Measurements from ENCODE around the gene FBL.
"Not testable (repeated sequence)": the region's sequence is repeated elsewhere in the genome, so short reads cannot be mapped to it uniquely, and the experiment has no call there.

The FBL gene

GRCh38 chr19:39876486-39876885 lies 30.3 kb upstream of the FBL start:
- not testable (repeated sequence) for DNase-seq (ENCODE audit: low read depth in 2 of 2)

- DNase-seq (ENCODE audit: low read depth in 2 of 2), result not testable (repeated sequence)
Measured at GRCh38 chr19:39875401-39875864, 29.3 kb upstream of the FBL start.

DNA sequence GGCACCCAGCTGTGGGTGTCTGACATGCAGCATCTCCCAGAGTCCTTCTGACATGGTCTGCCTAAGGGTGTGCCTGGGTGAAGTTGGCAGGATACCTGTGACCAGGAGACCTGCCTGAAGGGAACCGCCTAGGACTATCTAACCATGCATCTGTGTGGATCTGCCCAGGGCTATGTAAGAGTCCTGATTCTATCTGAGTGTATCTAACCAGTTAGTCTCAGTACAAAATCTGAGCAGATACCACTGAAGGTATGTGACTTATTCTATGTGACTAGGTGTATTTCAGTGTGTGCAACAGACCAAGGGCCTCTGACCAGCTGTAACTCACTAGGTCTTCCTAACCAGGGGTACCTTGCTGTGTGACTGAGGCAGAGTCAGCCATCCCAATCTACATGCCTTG lies 28.2 kb upstream of the FBL start:
- DNase-seq (ENCODE audit: low read depth in 2 of 2), result no peak

DNA sequence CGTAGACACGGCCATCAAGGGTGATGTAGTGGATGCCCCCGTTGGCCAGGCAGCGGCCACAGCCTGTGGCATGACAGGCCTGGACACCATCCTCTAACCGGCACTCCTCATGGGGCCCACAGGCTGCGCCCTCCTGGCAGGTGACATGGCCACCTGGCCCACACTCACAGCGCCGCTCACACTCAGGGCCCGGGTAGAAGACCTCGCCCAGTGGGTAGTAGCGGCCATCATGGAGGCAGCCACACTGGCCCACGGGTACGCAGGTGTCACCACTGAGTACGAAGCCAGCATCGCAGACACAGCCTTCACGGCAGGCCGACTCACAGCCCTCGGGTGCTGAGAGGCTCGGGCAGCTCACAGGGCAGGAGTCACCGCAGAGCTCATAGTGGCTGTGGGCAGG lies 27.2 kb upstream of the FBL start:
- DNase-seq (ENCODE audit: low read depth in 2 of 2), result no peak

DNA sequence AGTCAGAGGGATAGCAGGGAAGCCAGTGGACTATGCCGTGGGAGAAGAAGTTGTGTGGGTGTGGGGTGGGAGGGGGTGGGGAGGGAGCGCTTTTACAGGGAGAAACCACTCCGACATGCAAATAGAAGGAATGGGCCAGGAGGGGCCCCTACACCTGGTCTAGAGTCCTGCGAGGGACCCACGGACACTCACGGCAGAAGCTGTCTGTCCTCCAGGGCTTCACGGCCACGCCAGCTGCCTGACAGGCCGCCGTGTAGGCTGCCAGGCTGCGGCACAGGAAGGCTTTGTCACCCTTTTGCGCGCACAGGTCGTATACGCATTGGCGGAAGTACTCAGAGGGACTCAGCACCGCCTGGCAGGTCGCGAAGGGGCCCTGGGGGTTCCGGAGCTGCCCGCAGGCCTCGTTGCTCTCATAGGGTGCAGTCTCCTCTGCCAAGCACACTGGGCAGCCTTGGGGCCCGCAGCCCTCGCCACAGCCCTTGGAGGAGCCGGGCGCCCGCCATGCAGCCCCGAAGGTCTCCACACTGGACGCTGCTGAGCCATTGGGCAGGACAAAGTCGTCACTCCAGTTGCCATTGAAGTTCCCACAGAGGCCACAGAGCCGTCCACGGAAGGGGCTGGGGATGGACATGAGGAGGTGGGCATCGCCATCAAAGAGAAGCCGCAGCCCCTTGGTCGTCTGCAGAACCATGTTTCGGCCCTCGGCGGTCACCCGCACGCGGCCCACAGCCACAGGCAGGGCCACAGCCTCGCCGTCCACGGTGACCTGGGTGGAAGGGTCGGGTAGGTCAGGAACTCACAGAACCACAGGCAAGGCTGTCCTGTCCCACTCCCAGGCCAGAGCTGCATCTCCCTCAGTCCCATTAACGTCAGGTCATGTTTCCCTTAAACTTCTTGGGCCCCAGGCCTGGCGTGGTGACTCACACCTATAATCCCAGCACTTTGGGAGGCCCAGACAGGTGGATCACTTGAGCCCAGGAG lies 26.0 kb upstream of the FBL start:
- no peak for DNase-seq (ENCODE audit: low read depth in 2 of 2)

GRCh38 chr19:39871362-39871761 lies 25.2 kb upstream of the FBL start:
- DNase-seq (ENCODE audit: low read depth in 2 of 2), result no peak

GRCh38 chr19:39870171-39870971 lies 24.2 kb upstream of the FBL start:
- no peak for DNase-seq (ENCODE audit: low read depth in 2 of 2)

GRCh38 chr19:39867952-39868351 lies 21.8 kb upstream of the FBL start:
- no peak for DNase-seq (ENCODE audit: low read depth in 2 of 2)

DNA sequence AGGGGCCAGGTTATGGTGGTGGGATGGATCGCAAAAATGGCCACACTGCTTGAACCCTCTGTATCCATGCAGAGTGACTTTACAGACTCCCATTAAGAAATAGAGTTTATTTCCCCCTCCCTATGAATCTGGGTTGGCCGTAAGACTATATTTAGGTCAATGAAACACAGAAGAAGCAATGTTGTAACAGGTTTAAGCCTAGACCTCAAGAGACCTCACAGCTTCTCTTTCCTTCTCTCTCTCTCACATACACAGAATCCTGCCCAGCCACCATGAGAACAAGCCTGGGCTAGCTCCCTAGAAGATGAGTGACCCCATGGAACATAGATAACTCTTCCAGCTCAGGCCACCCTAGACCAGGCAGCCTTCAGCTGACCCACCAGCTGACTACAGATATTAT lies 21.0 kb upstream of the FBL start:
- no peak for DNase-seq (ENCODE audit: low read depth in 2 of 2)

- no peak for DNase-seq (ENCODE audit: low read depth in 2 of 2)
Measured at GRCh38 chr19:39865953-39866352, 19.8 kb upstream of the FBL start.

- DNase-seq (ENCODE audit: low read depth in 2 of 2), result no peak
Measured at GRCh38 chr19:39865186-39865585, 19.0 kb upstream of the FBL start.

- no peak for DNase-seq (ENCODE audit: low read depth in 2 of 2)
Measured at GRCh38 chr19:39864118-39864517, 17.9 kb upstream of the FBL start.

- no peak for DNase-seq (ENCODE audit: low read depth in 2 of 2)
Measured at GRCh38 chr19:39858541-39858940, 12.4 kb upstream of the FBL start.

GRCh38 chr19:39852882-39853281 lies 6.7 kb upstream of the FBL start:
- no peak for DNase-seq (ENCODE audit: low read depth in 2 of 2)

GRCh38 chr19:39850892-39851291 lies 4.7 kb upstream of the FBL start:
- no peak for DNase-seq (ENCODE audit: low read depth in 2 of 2)

GRCh38 chr19:39848392-39848791 lies 2.2 kb upstream of the FBL start:
- no peak for DNase-seq (ENCODE audit: low read depth in 2 of 2)

DNA sequence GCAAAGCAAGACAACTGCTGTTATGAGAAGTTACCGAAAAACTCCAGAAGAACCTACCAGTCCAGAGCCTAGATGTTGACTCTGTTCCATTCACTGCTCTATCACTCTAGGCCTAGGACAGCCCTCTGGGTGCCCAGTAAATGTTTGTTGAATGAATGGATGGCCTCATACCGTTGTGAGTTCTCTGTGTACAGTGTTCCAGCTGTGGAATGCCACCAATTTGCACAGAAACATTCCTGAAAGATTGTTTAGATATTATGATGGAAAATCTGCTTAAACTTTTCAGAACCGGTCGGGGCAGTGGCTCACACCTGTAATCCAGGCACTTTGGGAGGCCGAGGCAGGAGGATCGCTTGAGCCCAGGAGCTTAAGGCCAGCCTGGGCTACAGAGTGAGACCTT lies 1.3 kb upstream of the FBL start:
- DNase-seq (ENCODE audit: low read depth in 2 of 2), result no peak

GRCh38 chr19:39846678-39847486 lies 703 bp upstream of the FBL start:
- DNase-seq (ENCODE audit: low read depth in 2 of 2), result no peak

GRCh38 chr19:39845584-39845932 lies 621 bp downstream of the FBL start:
- DNase-seq (ENCODE audit: low read depth in 2 of 2), result no peak

DNA sequence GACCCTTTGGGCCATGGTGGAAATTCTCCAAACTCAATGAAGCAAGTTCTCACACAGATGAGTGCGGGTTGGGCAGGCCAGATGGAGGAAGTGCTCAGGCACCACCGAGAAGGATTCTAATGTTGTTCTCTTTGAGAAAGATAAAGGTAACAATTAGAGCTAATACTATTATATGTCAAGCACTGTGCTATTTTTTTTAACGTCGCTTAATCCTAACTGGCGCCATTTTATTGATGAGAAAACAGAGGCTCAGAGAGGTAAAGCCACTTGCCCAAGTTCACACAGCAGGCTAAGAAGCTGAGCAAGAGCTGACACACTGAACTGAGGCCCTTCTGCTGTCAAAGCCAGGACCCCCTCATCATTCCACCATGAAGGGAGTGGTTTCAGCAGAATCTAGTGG lies 1.0 kb downstream of the FBL start:
- no peak for DNase-seq (ENCODE audit: low read depth in 2 of 2)

GRCh38 chr19:39843919-39844793 lies 2.0 kb downstream of the FBL start:
- DNase-seq (ENCODE audit: low read depth in 2 of 2), result peak in 1 of 2 experiments; percentile 17

Measured in fibroblast of skin of left quadriceps (primary cell).